ENCODE data around the gene LRP11. TPM values are rescaled to one million over a fixed set of nuclear protein-coding genes. Genes with fewer than 3 reads are reported as not detected.
A peak's percentile ranks its signal among the peaks of the same experiment; 100 is the strongest.

LRP11 gene
- total and polyA plus RNA-seq, 9 of the 15 experiments (the other 6 are each of a cell fraction or from before 2014, with no cell fraction given), result 0.51 to 3.5 (median 2.4) TPM

DNA sequence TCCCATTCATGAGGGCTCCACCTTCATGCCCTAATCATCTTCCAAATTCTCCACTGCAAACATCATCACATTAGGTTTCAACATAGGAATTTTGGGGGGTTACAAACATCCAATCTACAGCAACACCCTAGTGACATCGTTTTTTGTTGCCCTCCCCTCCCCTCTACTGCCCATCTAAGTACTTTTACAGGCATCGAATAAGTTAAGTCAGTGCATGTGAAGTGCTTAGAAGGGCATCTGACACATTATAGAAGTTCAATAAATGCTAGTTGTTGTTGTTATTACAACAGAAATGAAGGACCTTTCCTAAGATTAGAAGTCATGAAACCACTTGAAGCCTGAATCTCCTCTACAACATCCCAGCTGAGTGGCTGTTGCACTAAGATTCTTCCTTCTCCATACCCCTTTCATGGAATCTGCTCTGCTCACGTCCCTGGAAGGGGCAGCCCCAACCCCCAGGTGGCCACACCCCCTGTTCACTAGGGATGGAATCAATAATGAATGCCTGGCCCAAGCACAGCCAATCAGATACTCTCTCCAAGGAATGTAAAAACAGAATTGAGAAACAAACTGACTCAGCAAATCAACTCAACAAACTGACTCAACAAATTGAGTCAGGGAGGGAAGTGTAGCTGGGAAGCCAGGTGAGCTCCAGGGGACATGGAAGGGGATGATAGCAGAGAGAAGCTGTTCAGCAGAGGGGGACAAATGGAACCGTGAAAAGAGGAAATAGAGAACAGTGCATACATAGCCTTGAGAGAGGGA is 3.9 kb upstream of the LRP11 start (continued):
- TF ChIP-seq, protein P1, sequence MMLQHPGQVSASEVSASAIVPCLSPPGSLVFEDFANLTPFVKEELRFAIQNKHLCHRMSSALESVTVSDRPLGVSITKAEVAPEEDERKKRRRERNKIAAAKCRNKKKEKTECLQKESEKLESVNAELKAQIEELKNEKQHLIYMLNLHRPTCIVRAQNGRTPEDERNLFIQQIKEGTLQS (IDR thresholded peaks at IDR 0.05), result peak; percentile 41; the same call in 1 of the 2 replicates
- TF ChIP-seq, protein P1 (CRISPR knock-in tag; conservative IDR thresholded peaks at IDR 0.05), result no peak
- TF ChIP-seq ZNF717 (CRISPR knock-in tag; IDR thresholded peaks at IDR 0.05) (no peak), POLR2AphosphoS5 (IDR thresholded peaks at IDR 0.05; ENCODE audit: control insufficient read depth, insufficient read depth, low read depth, low read length) (no peak), GTF2F1 (IDR thresholded peaks at IDR 0.05; ENCODE audit: low read depth, low read length) (no peak), ZNF175 (CRISPR knock-in tag; IDR thresholded peaks at IDR 0.05; ENCODE audit: low read depth) (no peak), NR3C1 (CRISPR knock-in tag; IDR thresholded peaks at IDR 0.05) (no peak), NRF1 (conservative IDR thresholded peaks at IDR 0.05 in 1 of 2, IDR thresholded peaks at IDR 0.05 in 1 of 2) (0 out of 4 replicates have a peak, but pooled peaks of 1 of the 2 experiments have one; percentile 38), FOXJ3 (CRISPR knock-in tag; IDR thresholded peaks at IDR 0.05) (no peak), ZKSCAN1 (IDR thresholded peaks at IDR 0.05; ENCODE audit: low read depth, low read length) (no peak), SREBF1 (IDR thresholded peaks at IDR 0.05; ENCODE audit: borderline replicate concordance, low read depth, low read length) (no peak), DDX20 (tag; IDR thresholded peaks at IDR 0.05; ENCODE audit: low read depth) (no peak)
- TF ChIP-seq, protein P2, sequence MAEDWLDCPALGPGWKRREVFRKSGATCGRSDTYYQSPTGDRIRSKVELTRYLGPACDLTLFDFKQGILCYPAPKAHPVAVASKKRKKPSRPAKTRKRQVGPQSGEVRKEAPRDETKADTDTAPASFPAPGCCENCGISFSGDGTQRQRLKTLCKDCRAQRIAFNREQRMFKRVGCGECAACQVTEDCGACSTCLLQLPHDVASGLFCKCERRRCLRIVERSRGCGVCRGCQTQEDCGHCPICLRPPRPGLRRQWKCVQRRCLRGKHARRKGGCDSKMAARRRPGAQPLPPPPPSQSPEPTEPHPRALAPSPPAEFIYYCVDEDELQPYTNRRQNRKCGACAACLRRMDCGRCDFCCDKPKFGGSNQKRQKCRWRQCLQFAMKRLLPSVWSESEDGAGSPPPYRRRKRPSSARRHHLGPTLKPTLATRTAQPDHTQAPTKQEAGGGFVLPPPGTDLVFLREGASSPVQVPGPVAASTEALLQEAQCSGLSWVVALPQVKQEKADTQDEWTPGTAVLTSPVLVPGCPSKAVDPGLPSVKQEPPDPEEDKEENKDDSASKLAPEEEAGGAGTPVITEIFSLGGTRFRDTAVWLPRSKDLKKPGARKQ (CRISPR knock-in tag; IDR thresholded peaks at IDR 0.05), result no peak
- TF ChIP-seq, protein P3, sequence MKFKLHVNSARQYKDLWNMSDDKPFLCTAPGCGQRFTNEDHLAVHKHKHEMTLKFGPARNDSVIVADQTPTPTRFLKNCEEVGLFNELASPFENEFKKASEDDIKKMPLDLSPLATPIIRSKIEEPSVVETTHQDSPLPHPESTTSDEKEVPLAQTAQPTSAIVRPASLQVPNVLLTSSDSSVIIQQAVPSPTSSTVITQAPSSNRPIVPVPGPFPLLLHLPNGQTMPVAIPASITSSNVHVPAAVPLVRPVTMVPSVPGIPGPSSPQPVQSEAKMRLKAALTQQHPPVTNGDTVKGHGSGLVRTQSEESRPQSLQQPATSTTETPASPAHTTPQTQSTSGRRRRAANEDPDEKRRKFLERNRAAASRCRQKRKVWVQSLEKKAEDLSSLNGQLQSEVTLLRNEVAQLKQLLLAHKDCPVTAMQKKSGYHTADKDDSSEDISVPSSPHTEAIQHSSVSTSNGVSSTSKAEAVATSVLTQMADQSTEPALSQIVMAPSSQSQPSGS (CRISPR knock-in tag; IDR thresholded peaks at IDR 0.05), result no peak
- TF ChIP-seq, protein P4, sequence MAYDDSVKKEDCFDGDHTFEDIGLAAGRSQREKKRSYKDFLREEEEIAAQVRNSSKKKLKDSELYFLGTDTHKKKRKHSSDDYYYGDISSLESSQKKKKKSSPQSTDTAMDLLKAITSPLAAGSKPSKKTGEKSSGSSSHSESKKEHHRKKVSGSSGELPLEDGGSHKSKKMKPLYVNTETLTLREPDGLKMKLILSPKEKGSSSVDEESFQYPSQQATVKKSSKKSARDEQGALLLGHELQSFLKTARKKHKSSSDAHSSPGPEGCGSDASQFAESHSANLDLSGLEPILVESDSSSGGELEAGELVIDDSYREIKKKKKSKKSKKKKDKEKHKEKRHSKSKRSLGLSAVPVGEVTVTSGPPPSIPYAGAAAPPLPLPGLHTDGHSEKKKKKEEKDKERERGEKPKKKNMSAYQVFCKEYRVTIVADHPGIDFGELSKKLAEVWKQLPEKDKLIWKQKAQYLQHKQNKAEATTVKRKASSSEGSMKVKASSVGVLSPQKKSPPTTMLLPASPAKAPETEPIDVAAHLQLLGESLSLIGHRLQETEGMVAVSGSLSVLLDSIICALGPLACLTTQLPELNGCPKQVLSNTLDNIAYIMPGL (CRISPR knock-in tag; IDR thresholded peaks at IDR 0.05), result no peak
- TF ChIP-seq, protein P5, sequence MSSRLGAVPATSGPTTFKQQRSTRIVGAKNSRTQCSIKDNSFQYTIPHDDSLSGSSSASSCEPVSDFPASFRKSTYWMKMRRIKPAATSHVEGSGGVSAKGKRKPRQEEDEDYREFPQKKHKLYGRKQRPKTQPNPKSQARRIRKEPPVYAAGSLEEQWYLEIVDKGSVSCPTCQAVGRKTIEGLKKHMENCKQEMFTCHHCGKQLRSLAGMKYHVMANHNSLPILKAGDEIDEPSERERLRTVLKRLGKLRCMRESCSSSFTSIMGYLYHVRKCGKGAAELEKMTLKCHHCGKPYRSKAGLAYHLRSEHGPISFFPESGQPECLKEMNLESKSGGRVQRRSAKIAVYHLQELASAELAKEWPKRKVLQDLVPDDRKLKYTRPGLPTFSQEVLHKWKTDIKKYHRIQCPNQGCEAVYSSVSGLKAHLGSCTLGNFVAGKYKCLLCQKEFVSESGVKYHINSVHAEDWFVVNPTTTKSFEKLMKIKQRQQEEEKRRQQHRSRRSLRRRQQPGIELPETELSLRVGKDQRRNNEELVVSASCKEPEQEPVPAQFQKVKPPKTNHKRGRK (tag; IDR thresholded peaks at IDR 0.05), result no peak
- TF ChIP-seq, protein P6, sequence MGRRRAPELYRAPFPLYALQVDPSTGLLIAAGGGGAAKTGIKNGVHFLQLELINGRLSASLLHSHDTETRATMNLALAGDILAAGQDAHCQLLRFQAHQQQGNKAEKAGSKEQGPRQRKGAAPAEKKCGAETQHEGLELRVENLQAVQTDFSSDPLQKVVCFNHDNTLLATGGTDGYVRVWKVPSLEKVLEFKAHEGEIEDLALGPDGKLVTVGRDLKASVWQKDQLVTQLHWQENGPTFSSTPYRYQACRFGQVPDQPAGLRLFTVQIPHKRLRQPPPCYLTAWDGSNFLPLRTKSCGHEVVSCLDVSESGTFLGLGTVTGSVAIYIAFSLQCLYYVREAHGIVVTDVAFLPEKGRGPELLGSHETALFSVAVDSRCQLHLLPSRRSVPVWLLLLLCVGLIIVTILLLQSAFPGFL (CRISPR knock-in tag; IDR thresholded peaks at IDR 0.05), result 0 out of 2 replicates have a peak, but pooled peaks have one; percentile 43
